Left renal cortex interstitium (tissue), 4 donors: ENCODE results near the gene PCGF3. TPM values are rescaled to one million over a fixed set of nuclear protein-coding genes. Genes with fewer than 3 reads are reported as not detected.

Experiments
- DNase-seq, 4 donors: peaks; one replicate each; pipeline ENCODE4 v3.0.0-alpha.2; 2013; ENCODE audit warnings: low read depth in 4 of 4, low spot score in 2 of 4, missing footprints in 1 of 4
- polyA plus RNA-seq, 4 donors: library from polyadenylated mRNA; unstranded; fragments of 120-200 nt; gene quantifications; one replicate each; pipeline ENCODE4 v1.2.1, GENCODE V29; 2013; ENCODE audit not compliant: insufficient read length in 4 of 4

Gene PCGF3
- polyA plus RNA-seq = 100 to 1,000 TPM in 1 of 4 donors, 10 to 100 TPM in 3; 56.8 to 102 (median 81.9) TPM

- peak; percentile 70 to 90 (median 84) for DNase-seq
Measured at GRCh38 chr4:705278-706082, at the start of gene PCGF3. TSS of gene PCGF3 (plus strand) at chr4:705832. CDS start at chr4:733681, 27,849 bp downstream.

GRCh38 chr4:656436-657337 lies 48.9 kb upstream of the PCGF3 start:
- DNase-seq = no peak

- DNase-seq = no peak
Measured at GRCh38 chr4:657338-657833, 48.2 kb upstream of the PCGF3 start.

GRCh38 chr4:657834-658667 lies 47.6 kb upstream of the PCGF3 start:
- no peak for DNase-seq

GRCh38 chr4:658681-659667 lies 46.7 kb upstream of the PCGF3 start:
- DNase-seq = no peak

- no peak for DNase-seq
Measured at GRCh38 chr4:659851-660250, 45.8 kb upstream of the PCGF3 start.

GRCh38 chr4:660401-660800 lies 45.2 kb upstream of the PCGF3 start:
- DNase-seq = no peak

- DNase-seq = no peak
Measured at GRCh38 chr4:661231-661630, 44.4 kb upstream of the PCGF3 start.

- no peak for DNase-seq
Measured at GRCh38 chr4:661881-662761, 43.5 kb upstream of the PCGF3 start.

- DNase-seq = no peak
Measured at GRCh38 chr4:663046-663437, 42.6 kb upstream of the PCGF3 start.

GRCh38 chr4:663438-664428 lies 41.9 kb upstream of the PCGF3 start:
- DNase-seq = no peak

- no peak for DNase-seq
Measured at GRCh38 chr4:664713-665231, 40.9 kb upstream of the PCGF3 start.

GRCh38 chr4:665381-665750 lies 40.3 kb upstream of the PCGF3 start:
- DNase-seq = no peak

- DNase-seq = no peak
Measured at GRCh38 chr4:665751-666435, 39.7 kb upstream of the PCGF3 start.

GRCh38 chr4:666436-666810 lies 39.2 kb upstream of the PCGF3 start:
- no peak for DNase-seq

GRCh38 chr4:666822-667544 lies 38.6 kb upstream of the PCGF3 start:
- DNase-seq = no peak
